Neural progenitor cell (in vitro differentiated cells): Measurements from ENCODE around the gene IGFLR1. TPM values are rescaled to one million over a fixed set of nuclear protein-coding genes. Genes with fewer than 3 reads are reported as not detected.

Experiments used
- DNase-seq: peaks from one replicate; pipeline ENCODE4 v3.0.0-alpha.2; 2016; ENCODE audit warnings: low spot score
- H2AFZ ChIP-seq: fragments of 200-600 bp; sonication (generic); replicated peaks from 2 replicates; pipeline ENCODE4 v1.6.1; 2016; ENCODE audit warnings: antibody characterized with exemption
- H3F3A ChIP-seq: fragments of 200-600 bp; sonication (generic); 2 replicates; pipeline ENCODE4 v1.6.1; 2016; ENCODE audit warnings: antibody characterized with exemption, low read depth
- H3K27ac ChIP-seq: fragments of 200-600 bp; sonication (generic); 2 replicates; pipeline ENCODE4 v1.5.1; 2016; ENCODE audit warnings: mild to moderate bottlenecking
- H3K27me3 ChIP-seq: fragments of 200-600 bp; sonication (generic); 2 replicates; pipeline ENCODE4 v1.6.1; 2016; ENCODE audit warnings: mild to moderate bottlenecking, moderate library complexity
- H3K36me3 ChIP-seq: fragments of 200-600 bp; sonication (generic); 2 replicates; pipeline ENCODE4 v1.5.1; 2016
- H3K4me1 ChIP-seq: fragments of 200-600 bp; sonication (generic); 2 replicates; pipeline ENCODE4 v1.6.1; 2016; ENCODE audit warnings: mixed run types
- H3K4me2 ChIP-seq: fragments of 200-600 bp; sonication (generic); 2 replicates; pipeline ENCODE4 v1.6.1; 2016
- H3K4me3 ChIP-seq: fragments of 200-600 bp; sonication (generic); 2 replicates; pipeline ENCODE4 v1.5.1; 2016
- H3K79me2 ChIP-seq: fragments of 200-600 bp; sonication (generic); 2 replicates; pipeline ENCODE4 v1.6.1; 2016; ENCODE audit warnings: low read depth
- H3K9ac ChIP-seq: fragments of 200-600 bp; sonication (generic); 2 replicates; pipeline ENCODE4 v1.6.1; 2016
- H3K9me3 ChIP-seq: fragments of 200-600 bp; sonication (generic); 2 replicates; pipeline ENCODE4 v1.5.1; 2016; ENCODE audit warnings: low read depth
- H4K20me1 ChIP-seq: fragments of 200-600 bp; sonication (generic); 2 replicates; pipeline ENCODE4 v1.6.1; 2016; ENCODE audit warnings: low read depth
- H3K27ac Mint-ChIP-seq: 3 replicates; pipeline ENCODE4 v1.8.0; 2021; ENCODE audit warnings: mixed read lengths
- H3K27me3 Mint-ChIP-seq: 2 replicates; pipeline ENCODE4 v1.8.0; 2022; ENCODE audit warnings: low read depth, mild to moderate bottlenecking, inconsistent platforms, moderate library complexity, mixed read lengths; ENCODE audit not compliant: insufficient read depth
- H3K36me3 Mint-ChIP-seq: 3 replicates; pipeline ENCODE4 v1.8.0; 2021; ENCODE audit warnings: mixed read lengths
- H3K4me1 Mint-ChIP-seq: 3 replicates; pipeline ENCODE4 v1.8.0; 2021; ENCODE audit warnings: mixed read lengths
- H3K4me3 Mint-ChIP-seq: 3 replicates; pipeline ENCODE4 v1.8.0; 2021; ENCODE audit warnings: mild to moderate bottlenecking, moderate library complexity, mixed read lengths
- H3K9me3 Mint-ChIP-seq: 3 replicates; pipeline ENCODE4 v1.8.0; 2020; ENCODE audit warnings: mixed read lengths
- CTCF ChIP-seq: fragments of 200-600 bp; sonication (generic); IDR thresholded peaks from 2 replicates; pipeline ENCODE4 v1.5.1; 2017; ENCODE audit warnings: antibody characterized with exemption, mild to moderate bottlenecking
- EZH2 ChIP-seq: fragments of 200-600 bp; sonication (generic); IDR thresholded peaks from 2 replicates; pipeline ENCODE4 v1.6.1; 2017; ENCODE audit warnings: antibody characterized with exemption, mild to moderate bottlenecking, moderate library complexity
- EZH2phosphoT487 ChIP-seq: fragments of 200-600 bp; sonication (generic); IDR thresholded peaks from 2 replicates; pipeline ENCODE4 v1.6.1; 2017; ENCODE audit warnings: antibody characterized with exemption
- total RNA-seq: library from RNA; depleted of rRNA; stranded (reverse); fragments of >200 nt; gene quantifications from 2 replicates; pipeline ENCODE4 v1.2.3, GENCODE V29; 2015; ENCODE audit warnings: low replicate concordance

IGFLR1 gene
- total RNA-seq, 1 donor from 2014 or later: 5.0 TPM

GRCh38 chr19:35741203-35741515, 1.1 kb downstream of the IGFLR1 start:
- Histone ChIP-seq H3K4me1 (peaks cover 9% of the 10 kb centered on the region), H3K9ac (no peak overlapping the region)
- H3K27me3 Mint-ChIP-seq: peaks cover 13% of the 10 kb centered on the region

GRCh38 chr19:35740423-35741202, 1.6 kb downstream of the IGFLR1 start:
- peak overlapping the region; percentile 73 for H2AFZ ChIP-seq
- peak; percentile 99 for DNase-seq
- peaks cover 9% of the 10 kb centered on the region for H3K36me3 Mint-ChIP-seq
- peak overlapping the region; percentile 89 for H3K4me3 Mint-ChIP-seq
- H3K27ac ChIP-seq: peak overlapping the region; percentile 81
- H3K9ac ChIP-seq: no peak overlapping the region
- no peaks in the 10 kb centered on the region for H3K27me3 ChIP-seq
- peaks cover 17% of the 10 kb centered on the region for H4K20me1 ChIP-seq
- peaks cover 26% of the 10 kb centered on the region for H3K4me1 Mint-ChIP-seq
- H3K4me3 ChIP-seq: peak overlapping the region; percentile 79
- H3K36me3 ChIP-seq: no peaks in the 10 kb centered on the region
- no peaks in the 10 kb centered on the region for H3K9me3 Mint-ChIP-seq
- peak overlapping the region; percentile 87 for H3K27ac Mint-ChIP-seq
- H3K27me3 Mint-ChIP-seq: peaks cover 13% of the 10 kb centered on the region
- peaks cover 46% of the 10 kb centered on the region for H3F3A ChIP-seq
- H3K79me2 ChIP-seq: peaks cover under 1% of the 10 kb centered on the region
- TF ChIP-seq CTCF: peak; percentile 56
- no peak for TF ChIP-seq EZH2phosphoT487
- no peaks in the 10 kb centered on the region for H3K9me3 ChIP-seq
- H3K4me1 ChIP-seq: peaks cover 9% of the 10 kb centered on the region
- peak overlapping the region; percentile 92 for H3K4me2 ChIP-seq

More at GRCh38 chr19:35741203-35741515, 1.1 kb downstream of the IGFLR1 start:
- TF ChIP-seq CTCF (peak; percentile 43), EZH2phosphoT487 (no peak)
- Mint-ChIP-seq H3K9me3 (no peaks in the 10 kb centered on the region), H3K36me3 (peaks cover 10% of the 10 kb centered on the region), H3K4me1 (peaks cover 32% of the 10 kb centered on the region), H3K4me3 (peak overlapping the region; percentile 89), H3K27ac (peak overlapping the region; percentile 87)
- Histone ChIP-seq H4K20me1 (peaks cover 17% of the 10 kb centered on the region), H3K9me3 (no peaks in the 10 kb centered on the region), H3K27me3 (no peaks in the 10 kb centered on the region), H3K4me2 (peak overlapping the region; percentile 86), H3K4me3 (peak overlapping the region; percentile 79), H2AFZ (peak overlapping the region; percentile 58), H3F3A (peaks cover 46% of the 10 kb centered on the region), H3K79me2 (peaks cover 5% of the 10 kb centered on the region), H3K36me3 (no peaks in the 10 kb centered on the region), H3K27ac (peak overlapping the region; percentile 81)
- no peak for DNase-seq

- H3K9ac ChIP-seq: no peak overlapping the region
- no peak overlapping the region for H3K27ac Mint-ChIP-seq
- peaks cover 9% of the 10 kb centered on the region for H3K4me1 ChIP-seq
- peaks cover 17% of the 10 kb centered on the region for H4K20me1 ChIP-seq
- no peaks in the 10 kb centered on the region for H3K9me3 ChIP-seq
- H3K36me3 Mint-ChIP-seq: peaks cover 9% of the 10 kb centered on the region
- no peak overlapping the region for H3K27ac ChIP-seq
- peak overlapping the region; percentile 73 for H2AFZ ChIP-seq
- H3K9me3 Mint-ChIP-seq: no peaks in the 10 kb centered on the region
- no peaks in the 10 kb centered on the region for H3K27me3 ChIP-seq
- H3F3A ChIP-seq: peaks cover 45% of the 10 kb centered on the region
- peak overlapping the region; percentile 92 for H3K4me2 ChIP-seq
- peak overlapping the region; percentile 89 for H3K4me3 Mint-ChIP-seq
- no peaks in the 10 kb centered on the region for H3K79me2 ChIP-seq
- H3K4me1 Mint-ChIP-seq: peaks cover 22% of the 10 kb centered on the region
- H3K27me3 Mint-ChIP-seq: peaks cover 13% of the 10 kb centered on the region
- H3K4me3 ChIP-seq: peak overlapping the region; percentile 79
- peak; percentile 25 for DNase-seq
- TF ChIP-seq EZH2phosphoT487: no peak
- no peak for TF ChIP-seq EZH2
- no peak for TF ChIP-seq CTCF
- no peaks in the 10 kb centered on the region for H3K36me3 ChIP-seq
Measured at GRCh38 chr19:35740108-35740422, 2.2 kb downstream of the IGFLR1 start.
